GM12874 (cell line): ENCODE measurements around the gene TMEM18.

ENCODE experiments used
- CTCF ChIP-seq: IDR thresholded peaks from 2 replicates; pipeline ENCODE4 v1.5.1; 2011; ENCODE audit warnings: low read depth, mild to moderate bottlenecking, control low read depth, low read length, moderate library complexity; ENCODE audit not compliant: insufficient read depth

TMEM18 gene

GRCh38 chr2:670637-671036 lies 6.6 kb downstream of the TMEM18 start:
- TF ChIP-seq CTCF = no peak

GRCh38 chr2:669323-669722 lies 7.9 kb downstream of the TMEM18 start:
- TF ChIP-seq CTCF = no peak

GRCh38 chr2:668000-668398 lies 9.2 kb downstream of the TMEM18 start:
- TF ChIP-seq CTCF = no peak

GRCh38 chr2:667332-667999 lies 9.7 kb downstream of the TMEM18 start:
- no peak for TF ChIP-seq CTCF

- no peak for TF ChIP-seq CTCF
Observed at GRCh38 chr2:666441-666840, 10.8 kb downstream of the TMEM18 start.

GRCh38 chr2:665340-666073 lies 11.7 kb downstream of the TMEM18 start:
- TF ChIP-seq CTCF = no peak

- no peak for TF ChIP-seq CTCF
Observed at GRCh38 chr2:664063-664462, 13.1 kb downstream of the TMEM18 start.
